H1 (cell line): ENCODE results near the gene NPPA. TPM values are rescaled to one million over a fixed set of nuclear protein-coding genes. Genes with fewer than 3 reads are reported as not detected.

ENCODE experiments used
- CTCF ChIA-PET: fragments of 300-600 bp; sonication (Branson Sonifier 250); formaldehyde crosslinking; loops from one replicate; lab custom pipeline; 2021; ENCODE audit not compliant: partially characterized antibody; lab: Charles Lee
- POLR2A ChIA-PET: fragments of 300-600 bp; sonication (Branson Sonifier 250); formaldehyde crosslinking; loops from one replicate; lab custom pipeline; 2021; ENCODE audit warnings: inconsistent platforms; ENCODE audit not compliant: partially characterized antibody; lab: Charles Lee
- DNase-seq, 2 experiments: peaks; one replicate each; pipeline versions ENCODE4 v3.0.0 to v3.0.0-alpha.2; 2010 to 2022; ENCODE audit warnings: low spot score in 2 of 2, low read depth in 1 of 2, mixed read lengths in 1 of 2
- FAIRE-seq: peaks from 2 replicates; lab custom pipeline; 2011; peaks lifted over from hg19 to GRCh38; lab: Jason Lieb, UNC
- H2AFZ ChIP-seq: 2 replicates; pipeline ENCODE4 v1.8.1; 2012; ENCODE audit warnings: low read length, inconsistent platforms
- H2AK5ac ChIP-seq: 2 replicates; pipeline ENCODE4 v1.6.1; 2013; ENCODE audit warnings: low read depth, low read length
- H2BK120ac ChIP-seq: replicated peaks from 2 replicates; pipeline ENCODE3; 2013; ENCODE audit warnings: low read depth, low read length, inconsistent platforms
- H2BK12ac ChIP-seq: 2 replicates; pipeline ENCODE4 v1.6.1; 2013; ENCODE audit warnings: low read depth, low read length
- H2BK15ac ChIP-seq: 2 replicates; pipeline ENCODE4 v1.6.1; 2013; ENCODE audit warnings: low read length
- H2BK20ac ChIP-seq: 2 replicates; pipeline ENCODE4 v1.6.1; 2013; ENCODE audit warnings: low read length
- H2BK5ac ChIP-seq: 2 replicates; pipeline ENCODE4 v1.6.1; 2013; ENCODE audit warnings: low read depth, low read length
- H3K14ac ChIP-seq: 2 replicates; pipeline ENCODE4 v1.6.1; 2013; ENCODE audit warnings: inconsistent platforms; ENCODE audit not compliant: insufficient read length
- H3K18ac ChIP-seq: 2 replicates; pipeline ENCODE4 v1.6.1; 2013; ENCODE audit warnings: low read length; ENCODE audit errors: extremely low read depth
- H3K23ac ChIP-seq: 2 replicates; pipeline ENCODE4 v1.6.1; 2013; ENCODE audit warnings: inconsistent platforms; ENCODE audit not compliant: insufficient read length
- H3K23me2 ChIP-seq: 2 replicates; pipeline ENCODE4 v1.6.1; 2013; ENCODE audit warnings: low read depth, low read length
- H3K27ac ChIP-seq: 2 replicates; pipeline ENCODE4 v1.6.1; 2011; ENCODE audit warnings: low read depth, low read length, inconsistent platforms
- H3K27me3 ChIP-seq, 4 experiments: replicated peaks in 1 of 4; 1 replicate in 1 of 4; 2 replicates in 3 of 4; pipeline versions ENCODE4 v1.6.1 to v1.8.1; 2011 to 2013; ENCODE audit warnings: low read length in 3 of 4, mild to moderate bottlenecking in 3 of 4, inconsistent platforms in 2 of 4, mixed read lengths in 2 of 4, moderate library complexity in 1 of 4; ENCODE audit not compliant: control insufficient read depth in 3 of 4, insufficient read depth in 3 of 4; ENCODE audit errors: extremely low read depth in 1 of 4
- H3K36me3 ChIP-seq, 4 experiments: 2 replicates each; pipeline versions ENCODE4 v1.6.1 to v1.8.1; 2011 to 2013; ENCODE audit warnings: mild to moderate bottlenecking in 4 of 4, low read length in 3 of 4, moderate library complexity in 2 of 4, control low read depth in 1 of 4, inconsistent platforms in 1 of 4; ENCODE audit not compliant: insufficient read depth in 4 of 4, control insufficient read depth in 2 of 4
- H3K4ac ChIP-seq: replicated peaks from 2 replicates; pipeline ENCODE3; 2013; ENCODE audit warnings: low read length, low read depth, mixed read lengths, inconsistent platforms; ENCODE audit not compliant: insufficient read length
- H3K4me1 ChIP-seq, 4 experiments: replicated peaks in 1 of 4; 1 replicate in 1 of 4; 2 replicates in 3 of 4; pipeline versions ENCODE4 v1.6.1 to v1.8.1; 2011 to 2013; ENCODE audit warnings: low read length in 3 of 4, inconsistent platforms in 2 of 4, mixed read lengths in 1 of 4; ENCODE audit not compliant: insufficient read depth in 4 of 4, control insufficient read depth in 3 of 4
- H3K4me2 ChIP-seq, 2 experiments: 2 replicates each; pipeline versions ENCODE4 v1.6.1 to v1.8.1; 2011 to 2013; ENCODE audit warnings: low read depth in 2 of 2, low read length in 2 of 2, control low read depth in 1 of 2, inconsistent platforms in 1 of 2, mild to moderate bottlenecking in 1 of 2; ENCODE audit not compliant: insufficient read depth in 1 of 2
- H3K4me3 ChIP-seq, 4 experiments: fragments of 200-600, 300-600 bp in 1 of 4; sonication (generic), shearing (Covaris generic), sonication (Bioruptor Twin) in 1 of 4; 2 replicates each; pipeline versions ENCODE4 v1.5.1 to v1.8.1; 2011 to 2016; ENCODE audit warnings: low read length in 4 of 4, low read depth in 3 of 4, control low read depth in 2 of 4, inconsistent platforms in 2 of 4, mild to moderate bottlenecking in 2 of 4, mixed read lengths in 1 of 4, moderate library complexity in 1 of 4; ENCODE audit not compliant: insufficient read depth in 2 of 4; ENCODE audit errors: extremely low read depth in 1 of 4
- H3K56ac ChIP-seq: replicated peaks from 2 replicates; pipeline ENCODE3; 2013; ENCODE audit warnings: low read depth, mild to moderate bottlenecking, mixed read lengths, low read length, inconsistent platforms; ENCODE audit not compliant: insufficient read length
- H3K79me1 ChIP-seq: 2 replicates; pipeline ENCODE4 v1.6.1; 2013; ENCODE audit warnings: low read depth, low read length, control low read depth
- H3K79me2 ChIP-seq, 2 experiments: 2 replicates each; pipeline versions ENCODE4 v1.6.1 to v1.8.1; 2012 to 2013; ENCODE audit warnings: low read length in 2 of 2, mild to moderate bottlenecking in 2 of 2, inconsistent platforms in 1 of 2; ENCODE audit not compliant: insufficient read depth in 2 of 2, control insufficient read depth in 1 of 2
- H3K9ac ChIP-seq, 4 experiments: replicated peaks in 1 of 4; 1 replicate in 1 of 4; 2 replicates in 3 of 4; pipeline versions ENCODE4 v1.6.1 to v1.8.1; 2011 to 2013; ENCODE audit warnings: low read depth in 3 of 4, low read length in 3 of 4, control low read depth in 2 of 4, mild to moderate bottlenecking in 2 of 4, moderate library complexity in 2 of 4, inconsistent platforms in 1 of 4; ENCODE audit errors: extremely low read depth in 1 of 4
- H3K9me3 ChIP-seq, 2 experiments: 2 replicates each; pipeline versions ENCODE4 v1.6.1 to v1.8.1; 2012 to 2013; ENCODE audit warnings: mild to moderate bottlenecking in 2 of 2, moderate library complexity in 2 of 2, control low read depth in 1 of 2, inconsistent platforms in 1 of 2, low read depth in 1 of 2, low read length in 1 of 2, mixed read lengths in 1 of 2; ENCODE audit not compliant: insufficient read depth in 2 of 2
- H4K20me1 ChIP-seq, 2 experiments: replicated peaks in 1 of 2; 2 replicates each; pipeline versions ENCODE3 to v1.8.1; 2011 to 2013; ENCODE audit warnings: inconsistent platforms in 2 of 2, low read length in 2 of 2, mild to moderate bottlenecking in 1 of 2; ENCODE audit not compliant: insufficient read depth in 2 of 2, control insufficient read depth in 1 of 2
- H4K5ac ChIP-seq: 2 replicates; pipeline ENCODE4 v1.6.1; 2013; ENCODE audit warnings: low read length, low read depth, mixed read lengths, inconsistent platforms; ENCODE audit not compliant: insufficient read length
- H4K8ac ChIP-seq: 2 replicates; pipeline ENCODE4 v1.8.0; 2013; ENCODE audit warnings: mild to moderate bottlenecking, moderate library complexity, low read length, inconsistent platforms; ENCODE audit not compliant: insufficient read depth; ENCODE audit errors: extremely low read depth
- H4K91ac ChIP-seq: replicated peaks from 2 replicates; pipeline ENCODE3; 2013; ENCODE audit warnings: low read length, mixed read lengths, inconsistent platforms; ENCODE audit not compliant: insufficient read length
- BCL11A ChIP-seq, 2 experiments: IDR thresholded peaks; one replicate each; pipeline ENCODE4 v1.6.1; 2011; ENCODE audit warnings: low read depth in 2 of 2, low read length in 2 of 2, mild to moderate bottlenecking in 2 of 2
- BRCA1 ChIP-seq: IDR thresholded peaks from 2 replicates; pipeline ENCODE4 v1.6.1; 2012; ENCODE audit warnings: low read depth, low read length, improper control_type of control experiment
- HDAC6 ChIP-seq: IDR thresholded peaks from one replicate; pipeline ENCODE4 v1.7.1; 2012; ENCODE audit warnings: low read depth, mild to moderate bottlenecking, inconsistent platforms, low read length, moderate library complexity
- MAFK ChIP-seq: IDR thresholded peaks from 2 replicates; pipeline ENCODE4 v1.6.1; 2012; ENCODE audit warnings: low read depth, mild to moderate bottlenecking, improper control_type of control experiment, low read length
- RAD21 ChIP-seq, 2 experiments: IDR thresholded peaks in 1 of 2; conservative IDR thresholded peaks in 1 of 2; 2 replicates each; pipeline ENCODE4 v1.6.1; 2011; ENCODE audit warnings: low read depth in 2 of 2, low read length in 2 of 2, improper control_type of control experiment in 1 of 2, inconsistent platforms in 1 of 2, mild to moderate bottlenecking in 1 of 2, moderate library complexity in 1 of 2
- RXRA ChIP-seq: IDR thresholded peaks from 2 replicates; pipeline ENCODE4 v1.6.1; 2011; ENCODE audit warnings: low read depth, mild to moderate bottlenecking, low read length, moderate library complexity; ENCODE audit not compliant: insufficient read depth
- SIRT6 ChIP-seq: IDR thresholded peaks from one replicate; pipeline ENCODE4 v1.7.1; 2012; ENCODE audit warnings: low read length, inconsistent platforms
- SP1 ChIP-seq: IDR thresholded peaks from 2 replicates; pipeline ENCODE4 v1.6.1; 2011; ENCODE audit warnings: low read depth, low read length
- SRF ChIP-seq: IDR thresholded peaks from 2 replicates; pipeline ENCODE4 v1.6.1; 2011; ENCODE audit warnings: mild to moderate bottlenecking, low read depth, low read length, moderate library complexity
- WGBS, 2 experiments: shearing (Covaris generic) in 1 of 2; methylation state at CpG; one replicate each; pipeline versions ENCODE4 v1.1.6 to v1.1.7; 2013 to 2015; ENCODE audit warnings: low lambda C conversion rate in 2 of 2, mixed read lengths in 2 of 2, inconsistent platforms in 1 of 2, low coverage in 1 of 2, missing lambda C conversion rate in 1 of 2; ENCODE audit not compliant: insufficient replicate concordance in 2 of 2, insufficient coverage in 1 of 2, insufficient read length in 1 of 2; ENCODE audit errors: extremely low coverage in 1 of 2, missing lambda C conversion rate in 1 of 2; 5-methylcytosine and 5-hydroxymethylcytosine counted together
- polyA plus RNA-seq, 7 experiments: library from polyadenylated mRNA; depleted of rRNA in 3 of 7; stranded (reverse) in 5 of 7; unstranded in 2 of 7; fragments of >200 nt in 5 of 7; fragments of 200-250 nt in 2 of 7; gene quantifications; 1 replicate in 5 of 7; 2 replicates in 1 of 7; 4 replicates in 1 of 7; pipeline versions ENCODE4 v1.2.1 to v1.2.3, GENCODE V29; 2011 to 2013; ENCODE audit warnings: missing spikeins in 2 of 7, mixed read lengths in 2 of 7
- total RNA-seq: library from RNA; stranded (reverse); fragmentation: NEBNext Ultra II Directional; extraction: Animal tissue kit (Norgen Biotek cat#: 25700); gene quantifications from 2 replicates; pipeline ENCODE4 v1.2.1, GENCODE V29; 2021

NPPA gene
- total and polyA plus RNA-seq, 2 of the 8 experiments (the other 6 are each of a cell fraction or from before 2014, with no cell fraction given), result not detected

- Histone ChIP-seq H3K9ac (no peak overlapping the region), H2AFZ (no peak overlapping the region), H3K27me3 (no peaks in the 10 kb centered on the region), H4K20me1 (no peaks in the 10 kb centered on the region), H3K36me3 (no peaks in the 10 kb centered on the region), H4K5ac (no peak overlapping the region), H3K79me2 (no peaks in the 10 kb centered on the region), H3K56ac (no peak overlapping the region), H3K9me3 (peaks cover 0 to 2% of the 10 kb centered on the region in 2 experiments; a peak in 2 of 4 replicates), H3K14ac (no peak overlapping the region), H3K23ac (no peak overlapping the region), H3K79me1 (no peaks in the 10 kb centered on the region), H4K8ac (peak overlapping the region; percentile 38; the same call in 1 of the 2 replicates), H2BK12ac (no peak overlapping the region), H3K18ac (no peak overlapping the region), H2BK5ac (peak overlapping the region; percentile 26; the same call in 1 of the 2 replicates), H3K4ac (no peak overlapping the region), H3K4me2 (no peak overlapping the region), H3K27ac (no peak overlapping the region), H2AK5ac (no peak overlapping the region), H3K4me1 (peaks cover 0 to 10% (median 7%) of the 10 kb centered on the region in 4 experiments; a peak in 6 of 7 replicates), H2BK20ac (no peak overlapping the region), H2BK15ac (no peak overlapping the region), H3K4me3 (no peak overlapping the region), H4K91ac (no peak overlapping the region), H2BK120ac (no peak overlapping the region), H3K23me2 (no peaks in the 10 kb centered on the region)
- DNase-seq, result no peak
- no peak for FAIRE-seq
- 86% methylated on average over 18 of the region's 18 CpGs; no CpG with 5 or more reads in 1 of the 2 experiments for WGBS, 2 experiments
- CTCF ChIA-PET, result interaction anchor here (0.5 to 6.2 kb wide), 16 partner anchors 9 to 72 kb away, joined by 3 to 46 read pairs (median 5); no protein-coding TSS in a partner anchor
- POLR2A ChIA-PET, result interaction anchor here (0.8 to 9.5 kb wide), 5 partner anchors 11 to 229 kb away, joined by 3 to 109 read pairs (median 4); partner anchors contain the start of gene NPPA
- TF ChIP-seq BCL11A (IDR thresholded peaks at IDR 0.05; ENCODE audit: low read depth in 2 of 2, low read length in 2 of 2), result no peak
- TF ChIP-seq RAD21 (IDR thresholded peaks at IDR 0.05 in 1 of 2, conservative IDR thresholded peaks at IDR 0.05 in 1 of 2; ENCODE audit: low read depth in 2 of 2, low read length in 2 of 2), result peak; percentile 22 to 30; a peak in 3 of 4 replicates
- TF ChIP-seq SP1, result no peak
- TF ChIP-seq RXRA, result no peak
- no peak for TF ChIP-seq HDAC6
- TF ChIP-seq MAFK, result no peak
- TF ChIP-seq SRF, result peak; percentile 55; the same call in 1 of the 2 replicates
- no peak for TF ChIP-seq BRCA1
- TF ChIP-seq SIRT6, result no peak
Measured at GRCh38 chr1:11881749-11882441, 34.3 kb upstream of the NPPA start.
